K562 (cell line): ENCODE data around the gene TTC33. TPM values are rescaled to one million over a fixed set of nuclear protein-coding genes. Genes with fewer than 3 reads are reported as not detected.

Experiments used
- ATAC-seq: fragments of 200-7000 bp; cut with Tn5 transposase; 3 replicates; pipeline ENCODE4 v1.9.1; 2020; ENCODE audit warnings: moderate library complexity
- BruUV-seq: library from RNA; stranded (reverse); fragments of 400-500 nt; replicated peaks from 2 replicates; lab custom pipeline; 2021; lab: Mats Ljungman, UMichigan
- CTCF ChIA-PET: fragments of 300-600 bp; formaldehyde crosslinking; extraction: SDS; loops from one replicate; lab custom pipeline; 2021; ENCODE audit warnings: low intra/inter-chr PET ratio; lab: Yijun Ruan, JAX
- POLR2A ChIA-PET: fragments of 300-600, 350-650 bp; sonication (Branson Sonifier 250); formaldehyde crosslinking; extraction: SDS; loops from one replicate; lab custom pipeline; 2021; ENCODE audit warnings: antibody characterized with exemption, inconsistent platforms; lab: Yijun Ruan, JAX
- DNase-seq, 4 experiments: peaks; one replicate each; pipeline versions ENCODE4 v3.0.0 to v3.0.0-alpha.2; 2011 to 2018; ENCODE audit warnings: low spot score in 3 of 4, mixed read lengths in 3 of 4; ENCODE audit errors: extremely low read depth in 1 of 4
- FAIRE-seq: peaks from 2 replicates; lab custom pipeline; 2011; peaks lifted over from hg19 to GRCh38; lab: Jason Lieb, UNC
- H2AFZ ChIP-seq: 2 replicates; pipeline ENCODE4 v1.6.0; 2011; ENCODE audit warnings: low read depth, low read length, control low read depth, inconsistent platforms
- H3K27ac ChIP-seq: fragments of 200-600 bp; 3 replicates; pipeline ENCODE4 v1.8.0; 2011; ENCODE audit warnings: low read depth, mild to moderate bottlenecking, control low read depth, inconsistent platforms, low read length, moderate library complexity, mixed read lengths; ENCODE audit errors: extremely low read depth
- H3K27me3 ChIP-seq, 2 experiments: fragments of 300-600 bp in 1 of 2; 2 replicates in 1 of 2; 3 replicates in 1 of 2; pipeline versions ENCODE4 v1.6.0 to v1.8.0; 2011; ENCODE audit warnings: inconsistent platforms in 2 of 2, low read length in 2 of 2, mild to moderate bottlenecking in 1 of 2, mixed read lengths in 1 of 2, moderate library complexity in 1 of 2; ENCODE audit not compliant: control insufficient read depth in 2 of 2, insufficient read depth in 2 of 2
- H3K36me3 ChIP-seq: fragments of 300-600 bp; 3 replicates; pipeline ENCODE4 v1.8.0; 2011; ENCODE audit warnings: mild to moderate bottlenecking, low read length, inconsistent platforms; ENCODE audit not compliant: control insufficient read depth, insufficient read depth
- H3K4me1 ChIP-seq, 2 experiments: fragments of 200-600 bp in 1 of 2; replicated peaks in 1 of 2; 2 replicates in 1 of 2; 3 replicates in 1 of 2; pipeline versions ENCODE4 v1.5.1 to v1.8.0; 2011; ENCODE audit warnings: inconsistent platforms in 2 of 2, low read length in 2 of 2, mild to moderate bottlenecking in 1 of 2, mixed read lengths in 1 of 2, moderate library complexity in 1 of 2; ENCODE audit not compliant: control insufficient read depth in 2 of 2, insufficient read depth in 2 of 2
- H3K4me2 ChIP-seq: 2 replicates; pipeline ENCODE4 v1.6.1; 2011; ENCODE audit warnings: low read length, control low read depth, inconsistent platforms, mixed read lengths; ENCODE audit not compliant: insufficient read depth
- H3K4me3 ChIP-seq: fragments of 200-600 bp; sonication (generic), shearing (Covaris generic); 2 replicates; pipeline ENCODE4 v1.5.1; 2016; ENCODE audit warnings: control low read depth, inconsistent platforms
- H3K79me2 ChIP-seq: fragments of 200-600 bp; 3 replicates; pipeline ENCODE4 v1.8.0; 2011; ENCODE audit warnings: low read length, inconsistent platforms; ENCODE audit not compliant: control insufficient read depth, insufficient read depth
- H3K9ac ChIP-seq, 2 experiments: 2 replicates each; pipeline versions ENCODE4 v1.6.0 to v1.6.1; 2011; ENCODE audit warnings: low read depth in 2 of 2, low read length in 2 of 2, control low read depth in 1 of 2, inconsistent platforms in 1 of 2, mild to moderate bottlenecking in 1 of 2, mixed read lengths in 1 of 2; ENCODE audit not compliant: insufficient read depth in 1 of 2
- H3K9me1 ChIP-seq: one replicate; pipeline ENCODE4 v1.6.0; 2011; ENCODE audit warnings: inconsistent platforms, mild to moderate bottlenecking, low read length, moderate library complexity; ENCODE audit not compliant: control insufficient read depth, insufficient read depth
- H3K9me3 ChIP-seq: replicated peaks from 2 replicates; pipeline ENCODE4 v1.5.1; 2011; ENCODE audit warnings: low read depth, low read length, inconsistent platforms; ENCODE audit not compliant: control insufficient read depth, insufficient read depth
- H4K20me1 ChIP-seq: replicated peaks from 2 replicates; pipeline ENCODE4 v1.6.1; 2011; ENCODE audit warnings: low read length, inconsistent platforms, mixed read lengths; ENCODE audit not compliant: control insufficient read depth, insufficient read depth
- ELK3 ChIP-seq: fragments of 450-650 bp; formaldehyde crosslinking; IDR thresholded peaks from 2 replicates; pipeline ENCODE4 v1.4.0; 2020; ENCODE audit warnings: mild to moderate bottlenecking
- FOXJ2 ChIP-seq: fragments of 200-800 bp; sonication (Bioruptor generic); IDR thresholded peaks from 2 replicates; pipeline ENCODE4 v1.6.1; 2016; ENCODE audit warnings: missing genetic modification characterization, missing compliant biosample characterization
- HNRNPLL ChIP-seq: fragments of 200-400 bp; formaldehyde crosslinking; IDR thresholded peaks from 2 replicates; pipeline ENCODE4 v1.6.1; 2017; ENCODE audit warnings: low read length, low read depth, mild to moderate bottlenecking; ENCODE audit not compliant: poor library complexity, severe bottlenecking
- HSF4 ChIP-seq: fragments of 250-450 bp; sonication (Bioruptor Pico); IDR thresholded peaks from 2 replicates; pipeline ENCODE4 v2.1.2; 2022; ENCODE audit warnings: mild to moderate bottlenecking, moderate library complexity, borderline replicate concordance
- IFI16 ChIP-seq: fragments of 250-450 bp; sonication (Bioruptor Pico); IDR thresholded peaks from 2 replicates; pipeline ENCODE4 v2.1.2; 2022; ENCODE audit warnings: mild to moderate bottlenecking, inconsistent platforms
- NR2C1 ChIP-seq, 2 experiments: fragments of 450-650 bp; IDR thresholded peaks; 2 replicates each; pipeline ENCODE4 v1.6.1; 2017; ENCODE audit warnings: mild to moderate bottlenecking in 2 of 2, antibody characterized with exemption in 1 of 2, inconsistent platforms in 1 of 2, missing compliant biosample characterization in 1 of 2, missing genetic modification characterization in 1 of 2
- PPARD ChIP-seq: fragments of 250-450 bp; sonication (Bioruptor Pico); IDR thresholded peaks from 2 replicates; pipeline ENCODE4 v1.8.0; 2022; ENCODE audit warnings: inconsistent platforms, mild to moderate bottlenecking, moderate library complexity
- RAD51 ChIP-seq: fragments of 450-650 bp; IDR thresholded peaks from 2 replicates; pipeline ENCODE4 v1.7.1; 2016; ENCODE audit warnings: low read depth, mild to moderate bottlenecking, borderline replicate concordance
- SAFB ChIP-seq: fragments of 200-400 bp; formaldehyde crosslinking; IDR thresholded peaks from 2 replicates; pipeline ENCODE4 v1.6.1; 2017; ENCODE audit warnings: low read depth, low read length, borderline replicate concordance
- SMARCA5 ChIP-seq: fragments of 450-650 bp; IDR thresholded peaks from 2 replicates; pipeline ENCODE4 v1.6.1; 2016
- TCF7 ChIP-seq: sonication (generic); IDR thresholded peaks from 2 replicates; pipeline ENCODE4 v1.6.1; 2016; ENCODE audit warnings: antibody characterized with exemption, borderline replicate concordance
- U2AF1 ChIP-seq: fragments of 200-400 bp; formaldehyde crosslinking; optimal IDR thresholded peaks from 2 replicates; pipeline ENCODE3; 2017; ENCODE audit warnings: mild to moderate bottlenecking, low read depth, low read length, moderate library complexity
- WHSC1 ChIP-seq: IDR thresholded peaks from one replicate; pipeline ENCODE4 v1.6.1; 2012; ENCODE audit warnings: low read length, control low read depth, inconsistent platforms
- ZC3H4 ChIP-seq: sonication (generic); formaldehyde crosslinking; IDR thresholded peaks from 2 replicates; pipeline ENCODE4 v1.9.0; 2021; ENCODE audit warnings: missing genetic modification reagents, borderline replicate concordance
- ZKSCAN8 ChIP-seq: fragments of 200-800 bp; sonication (Bioruptor generic); IDR thresholded peaks from 2 replicates; pipeline ENCODE4 v1.6.1; 2016; ENCODE audit warnings: missing genetic modification characterization, missing compliant biosample characterization
- ZNF395 ChIP-seq: fragments of 200-800 bp; sonication (Bioruptor generic); IDR thresholded peaks from 2 replicates; pipeline ENCODE4 v1.6.1; 2017; ENCODE audit warnings: missing genetic modification characterization, missing compliant biosample characterization
- ZNF609 ChIP-seq: sonication (generic); formaldehyde crosslinking; IDR thresholded peaks from 2 replicates; pipeline ENCODE4 v1.8.1; 2023; ENCODE audit warnings: missing genetic modification reagents, mild to moderate bottlenecking, borderline replicate concordance
- WGBS: fragments of 100-300 bp; shearing (Covaris generic); methylation state at CpG from one replicate; pipeline ENCODE4 v1.1.6; 2016; ENCODE audit warnings: low coverage, mixed read lengths; ENCODE audit not compliant: insufficient coverage; ENCODE audit errors: missing lambda C conversion rate; 5-methylcytosine and 5-hydroxymethylcytosine counted together
- in situ Hi-C: fragments of 300-500 bp; cut with MboI; formaldehyde crosslinking; loops from 4 replicates; pipeline ENCODE4 v1.15.0; 2018; ENCODE audit warnings: inconsistent platforms, mixed read lengths
- intact Hi-C: fragments of 100-400 bp; cut with micrococcal nuclease; formaldehyde crosslinking; loops from 2 replicates; pipeline ENCODE4 v1.14.2; 2022
- polyA plus RNA-seq, 8 experiments: library from polyadenylated mRNA; depleted of rRNA in 4 of 8; stranded (reverse) in 5 of 8; unstranded in 3 of 8; fragments of >200 nt; fragmentation: Nextera tagmentation in 2 of 8; fragmentation: Illumina TruSeq in 1 of 8; extraction: Ambion mirVana in 2 of 8; extraction: Trizol in 1 of 8; gene quantifications; 2 replicates each; pipeline versions ENCODE4 v1.2.1 to v1.2.3, GENCODE V29; 2011 to 2014; ENCODE audit warnings: inconsistent platforms in 1 of 8, missing spikeins in 1 of 8
- total RNA-seq, 7 experiments: library from RNA; depleted of rRNA in 6 of 7; stranded (reverse); fragments of >200 nt in 6 of 7; fragmentation: Illumina TruSeq in 2 of 7; extraction: Trizol in 2 of 7; gene quantifications; 2 replicates each; pipeline versions ENCODE4 v1.2.1 to v1.2.3, GENCODE V29; 2011 to 2021; ENCODE audit warnings: low replicate concordance in 1 of 7

TTC33 gene
- total and polyA plus RNA-seq, 9 of the 15 experiments (the other 6 are each of a cell fraction or from before 2014, with no cell fraction given) = 11.5 to 24.9 (median 21.1) TPM

GRCh38 chr5:40507095-40507494 is 248.7 kb downstream of the TTC33 start:
- no peak overlapping the region for H3K27ac ChIP-seq
- no peaks in the 10 kb centered on the region for H4K20me1 ChIP-seq
- ATAC-seq (no peak), DNase-seq (no peak), FAIRE-seq (no peak)
- H3K36me3 ChIP-seq = no peaks in the 10 kb centered on the region
- no peak overlapping the region for H3K9ac ChIP-seq
- no peak overlapping the region for H3K4me3 ChIP-seq
- BruUV-seq = no TSS peak
- H3K79me2 ChIP-seq = no peaks in the 10 kb centered on the region
- CTCF ChIA-PET = no interaction called here
- H3K4me1 ChIP-seq = no peaks in the 10 kb centered on the region
- H3K27me3 ChIP-seq = no peaks in the 10 kb centered on the region
- H3K4me2 ChIP-seq = no peak overlapping the region
- intact Hi-C loops = no loop called here
- H3K9me3 ChIP-seq = no peaks in the 10 kb centered on the region
- H3K9me1 ChIP-seq = no peaks in the 10 kb centered on the region
- in situ Hi-C loops = no loop called here
- POLR2A ChIA-PET = no interaction called here
- H2AFZ ChIP-seq = no peak overlapping the region
- WGBS = 0% methylated on average over 2 of the region's 2 CpGs
- TF ChIP-seq IFI16 (CRISPR knock-in tag) (no peak), NR2C1 (IDR thresholded peaks at IDR 0.05) (no peak), NR2C1 (tag; IDR thresholded peaks at IDR 0.05) (no peak), U2AF1 (no peak), HSF4 (CRISPR knock-in tag) (no peak), ZC3H4 (CRISPR knock-in tag) (no peak), SMARCA5 (no peak), WHSC1 (no peak), ZKSCAN8 (CRISPR knock-in tag) (no peak), HNRNPLL (no peak), FOXJ2 (tag) (no peak), TCF7 (no peak), SAFB (no peak), PPARD (no peak), ELK3 (no peak), ZNF395 (CRISPR knock-in tag) (no peak), ZNF609 (CRISPR knock-in tag) (no peak), RAD51 (no peak)
